DMS153 treated with DMSO at 0.1 percent for 48 hours (cell line): ENCODE results near the gene CCDC78.
"Not testable (repeated sequence)": the region's sequence is repeated elsewhere in the genome, so short reads cannot be mapped to it uniquely, and the experiment has no call there.

Source experiments
- DNase-seq: peaks from one replicate; lab custom pipeline; 2025; ENCODE audit not compliant: unreplicated experiment; lab: John Stamatoyannopoulos, UW

CCDC78 gene

GRCh38 chr16:694863-695354 lies 31.3 kb downstream of the CCDC78 start:
- no peak for DNase-seq

GRCh38 chr16:694187-694862 lies 31.9 kb downstream of the CCDC78 start:
- no peak for DNase-seq

DNA sequence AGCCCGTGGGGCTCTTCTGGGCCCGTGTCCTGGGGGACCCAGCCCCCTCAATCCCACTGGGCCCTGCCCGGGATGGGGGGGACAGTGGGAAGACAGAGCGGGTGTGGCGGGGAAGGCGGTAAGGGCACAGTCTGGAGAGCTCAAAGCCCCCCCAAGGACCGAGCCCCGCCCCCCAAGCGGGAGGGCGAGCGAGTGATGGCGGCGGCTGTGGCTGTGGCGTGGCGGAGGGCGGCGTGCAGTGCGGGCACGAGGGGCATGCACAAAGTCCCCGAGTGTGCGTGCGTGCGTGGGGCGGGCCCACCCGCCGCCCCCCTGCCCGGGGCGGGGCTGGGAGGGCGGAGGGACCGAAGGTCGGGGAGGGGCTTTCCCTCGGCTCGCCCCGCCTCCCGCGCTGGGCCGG lies 32.5 kb downstream of the CCDC78 start:
- DNase-seq, result no peak

GRCh38 chr16:693364-693763 lies 32.9 kb downstream of the CCDC78 start:
- no peak for DNase-seq

- no peak for DNase-seq
These were observed 33.7 kb downstream of the CCDC78 start for GRCh38 chr16:692356-693108.

- not testable (repeated sequence) for DNase-seq
These were observed 35.0 kb downstream of the CCDC78 start for GRCh38 chr16:691242-691641.

DNA sequence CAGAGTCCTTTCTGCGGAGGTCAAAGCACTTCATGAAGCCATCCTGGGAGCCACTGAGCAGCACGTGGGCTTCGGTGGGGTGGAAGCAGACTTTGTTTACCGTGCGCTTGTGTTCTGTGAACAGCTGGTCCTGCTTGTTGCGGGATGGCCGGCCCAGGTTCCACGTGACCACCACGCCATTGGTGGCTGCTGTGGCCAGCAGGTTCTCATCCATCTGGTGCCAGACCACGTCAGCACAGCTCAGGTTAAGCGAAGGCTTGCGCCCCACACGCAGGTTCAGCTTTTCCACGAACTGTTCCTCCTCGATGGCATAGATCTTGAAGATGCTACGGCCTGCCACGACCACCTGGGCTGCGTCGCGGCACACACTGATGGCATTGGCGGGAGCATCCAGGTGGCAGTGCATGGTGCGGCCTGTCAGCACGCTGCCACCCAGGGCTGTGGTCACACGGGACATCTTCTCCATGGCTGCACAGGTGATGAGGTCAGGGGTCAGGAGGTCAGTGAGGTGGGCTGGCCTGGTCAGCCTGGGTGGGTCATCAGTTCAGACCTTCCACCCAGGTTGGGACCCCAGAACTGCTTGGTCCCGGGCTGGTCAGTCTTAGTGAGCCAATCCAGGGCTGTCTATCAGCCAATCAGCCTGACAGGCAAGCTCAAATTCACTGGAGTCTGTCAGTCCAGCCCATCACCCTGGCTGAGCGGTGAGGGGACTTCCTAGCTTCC lies 36.9 kb downstream of the CCDC78 start:
- no peak for DNase-seq

DNA sequence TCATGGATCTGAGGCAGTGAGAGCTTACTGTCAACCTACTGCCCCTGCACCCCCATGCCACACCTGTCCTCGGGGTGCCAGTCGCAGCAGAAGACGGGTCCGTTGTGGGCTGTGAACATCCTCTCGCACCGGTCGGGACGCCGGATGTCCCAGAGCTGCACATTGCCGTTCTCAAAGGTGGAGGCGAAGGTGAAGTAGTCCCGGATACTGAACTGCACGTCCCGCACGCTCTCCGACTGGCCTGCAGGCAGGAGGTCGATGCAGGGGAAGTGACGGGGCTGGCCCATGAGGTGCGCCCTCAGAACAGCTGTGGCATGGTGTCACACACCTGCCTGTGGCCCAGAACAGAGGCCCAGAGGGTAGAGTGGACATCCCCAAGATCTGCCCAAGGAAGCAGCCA lies 38.7 kb downstream of the CCDC78 start:
- DNase-seq, result no peak

- DNase-seq, result no peak
These were observed 39.6 kb downstream of the CCDC78 start for GRCh38 chr16:686459-687260.

- peak; percentile 12 for DNase-seq
These were observed 40.3 kb downstream of the CCDC78 start for GRCh38 chr16:685967-686366.

DNA sequence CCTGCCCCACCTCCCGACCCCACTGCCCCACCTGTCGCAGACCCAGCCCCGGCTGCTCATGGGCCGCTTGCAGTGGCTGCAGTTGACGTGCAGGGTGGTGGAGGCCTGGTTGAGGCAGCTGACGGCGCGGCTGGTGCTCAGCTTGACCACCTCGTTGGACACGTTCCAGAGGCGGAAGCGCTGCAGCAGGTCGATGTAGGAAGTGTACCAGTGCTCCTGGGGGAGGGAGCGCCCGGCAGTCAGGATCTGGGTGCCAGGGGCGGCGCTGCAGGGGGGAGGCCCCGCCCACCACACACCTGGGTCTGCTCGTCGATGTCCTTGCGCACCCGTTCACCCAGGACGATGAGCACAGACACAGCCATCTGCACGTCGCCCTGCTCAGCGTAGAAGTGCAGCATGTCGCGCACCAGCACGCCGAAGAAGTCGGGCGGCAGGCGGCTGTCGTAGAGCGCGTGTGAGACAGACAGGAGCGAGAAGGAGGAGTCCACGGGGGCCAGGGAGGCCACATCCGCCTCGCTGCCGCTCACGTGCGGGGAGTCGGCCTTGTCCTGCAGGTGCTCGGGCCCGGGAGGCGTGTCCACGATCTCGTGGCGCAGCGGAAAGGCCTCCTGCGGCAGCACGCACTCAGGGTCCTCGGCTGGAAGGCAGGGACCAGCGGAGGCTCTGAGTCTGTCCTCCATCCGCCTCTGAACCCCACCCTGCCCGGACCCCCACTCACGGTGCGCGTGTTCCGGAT lies 41.1 kb downstream of the CCDC78 start:
- DNase-seq, result peak; percentile 82

DNA sequence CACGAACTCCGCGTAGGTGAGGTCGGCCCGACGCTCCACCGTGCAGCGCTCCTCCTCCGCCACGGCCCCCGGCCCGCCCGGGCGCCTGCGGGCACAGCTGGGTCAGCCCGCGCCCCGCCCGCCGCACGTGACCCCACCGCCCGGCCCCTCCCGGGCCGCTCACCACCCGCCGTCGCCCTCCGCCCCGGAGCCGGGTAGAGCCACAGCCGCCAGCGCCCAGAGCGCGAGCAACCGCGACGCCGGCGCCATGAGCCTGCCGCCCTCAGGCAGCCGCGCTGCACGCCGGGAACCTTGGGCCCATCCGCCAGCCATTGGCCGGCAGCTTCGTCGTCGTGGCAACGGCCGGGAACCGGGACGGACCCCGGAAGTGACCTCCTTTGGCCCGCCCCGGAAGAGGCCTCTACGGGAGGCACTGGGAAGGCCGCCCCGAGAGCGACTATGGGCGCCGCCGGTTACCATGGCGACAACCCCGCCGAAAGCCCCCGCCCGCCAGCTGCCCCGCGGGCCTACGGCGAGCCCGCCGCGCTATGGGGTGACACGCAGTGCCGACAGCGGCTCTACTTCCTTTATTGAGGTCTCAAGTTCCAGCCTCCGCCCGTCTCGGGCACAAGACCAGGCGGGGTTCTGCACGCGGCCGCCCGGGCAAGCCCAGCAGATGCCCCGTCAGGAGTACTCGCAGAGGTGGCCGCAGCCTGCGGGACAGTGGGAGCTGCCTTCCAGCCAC lies 42.0 kb downstream of the CCDC78 start, which contains the start of gene JMJD8:
JMJD8 (minus strand) TSS at position 264 of the 724 bp plus-strand sequence; CDS start at position 249, 15 bp downstream.
- DNase-seq, result peak; percentile 90

DNA sequence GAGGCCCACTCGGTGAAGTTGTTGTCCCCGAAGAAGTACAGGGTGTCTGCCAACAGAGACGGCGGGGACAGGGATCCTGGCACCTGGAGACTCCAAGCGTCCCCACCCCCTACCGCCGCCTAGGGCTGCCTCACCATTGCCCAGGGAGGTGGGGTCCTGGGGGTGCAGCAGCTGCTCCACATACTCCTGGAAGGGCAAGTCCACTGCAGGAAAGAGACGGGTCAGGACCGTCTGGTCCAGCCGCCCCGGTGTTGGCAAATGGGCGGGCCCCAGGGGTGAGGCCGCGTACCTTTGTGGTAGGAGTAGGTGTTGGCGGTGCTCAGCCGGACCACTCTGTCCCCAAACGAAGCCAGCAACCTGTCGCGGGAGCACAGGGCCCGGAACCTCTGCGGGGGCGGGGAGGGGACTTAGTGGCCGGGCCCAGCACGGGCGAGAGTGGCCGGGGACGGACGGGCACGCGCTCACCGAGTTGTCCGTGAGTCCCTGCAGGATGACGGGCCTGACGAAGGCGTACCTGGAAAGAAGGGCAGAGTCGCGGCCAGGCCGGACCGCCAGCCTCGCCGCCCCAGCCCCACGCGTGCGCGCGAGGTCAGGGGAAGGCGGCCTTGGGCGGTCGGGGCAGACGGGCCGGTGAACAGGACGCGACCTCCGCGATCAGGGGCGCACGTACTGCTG lies 42.7 kb downstream of the CCDC78 start:
- DNase-seq, result no peak

GRCh38 chr16:682493-683395 lies 43.5 kb downstream of the CCDC78 start:
- no peak for DNase-seq

DNA sequence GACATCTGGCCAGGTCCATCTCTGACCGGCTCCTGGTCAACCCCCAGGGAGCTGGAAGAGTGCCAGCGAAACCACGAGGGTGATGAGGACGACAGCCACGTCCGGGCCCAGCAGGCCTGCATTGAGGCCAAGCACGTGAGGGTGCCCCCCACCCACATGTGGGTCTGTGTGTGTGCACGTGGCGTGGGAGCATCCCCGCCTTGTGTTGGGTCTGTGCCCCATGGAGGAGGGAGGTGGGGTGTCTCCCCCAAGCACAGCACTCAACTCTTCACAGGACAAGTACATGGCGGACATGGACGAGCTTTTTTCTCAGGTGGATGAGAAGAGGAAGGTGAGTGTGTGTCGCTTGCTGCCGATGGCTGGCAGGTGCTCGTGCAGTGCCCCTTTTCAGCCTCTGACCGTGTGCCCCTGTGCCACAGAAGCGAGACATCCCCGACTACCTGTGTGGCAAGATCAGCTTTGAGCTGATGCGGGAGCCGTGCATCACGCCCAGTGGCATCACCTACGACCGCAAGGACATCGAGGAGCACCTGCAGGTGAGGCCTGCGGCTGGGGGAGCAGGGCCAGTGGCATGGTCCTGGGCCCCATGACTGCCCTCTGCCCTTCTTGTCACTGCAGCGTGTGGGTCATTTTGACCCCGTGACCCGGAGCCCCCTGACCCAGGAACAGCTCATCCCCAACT lies 44.4 kb downstream of the CCDC78 start:
- DNase-seq, result no peak

DNA sequence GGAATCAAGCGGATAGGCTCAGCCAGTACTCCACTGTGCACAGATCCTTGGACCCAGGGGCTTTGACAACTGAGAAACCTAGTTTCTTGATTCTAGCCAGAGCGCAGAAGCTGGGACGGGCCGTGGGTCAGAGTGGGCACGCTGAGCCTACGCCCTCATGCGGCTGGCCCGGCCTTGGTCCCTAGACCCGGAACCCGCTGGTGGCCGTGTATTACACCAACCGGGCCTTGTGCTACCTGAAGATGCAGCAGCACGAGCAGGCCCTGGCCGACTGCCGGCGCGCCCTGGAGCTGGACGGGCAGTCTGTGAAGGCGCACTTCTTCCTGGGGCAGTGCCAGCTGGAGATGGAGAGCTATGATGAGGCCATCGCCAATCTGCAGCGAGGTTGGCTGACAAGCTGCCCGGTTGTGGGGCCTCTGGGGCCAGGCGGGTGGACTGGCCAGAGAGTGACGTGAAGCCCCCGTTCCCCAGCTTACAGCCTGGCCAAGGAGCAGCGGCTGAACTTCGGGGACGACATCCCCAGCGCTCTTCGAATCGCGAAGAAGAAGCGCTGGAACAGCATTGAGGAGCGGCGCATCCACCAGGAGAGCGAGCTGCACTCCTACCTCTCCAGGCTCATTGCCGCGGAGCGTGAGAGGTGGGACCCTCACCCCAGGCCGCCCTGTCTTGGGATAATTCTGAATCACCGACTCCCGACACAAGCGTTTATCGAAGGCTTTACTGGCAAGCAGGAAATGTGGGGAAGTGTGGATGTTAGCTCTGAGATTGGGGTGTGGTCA lies 45.1 kb downstream of the CCDC78 start:
- no peak for DNase-seq

DNA sequence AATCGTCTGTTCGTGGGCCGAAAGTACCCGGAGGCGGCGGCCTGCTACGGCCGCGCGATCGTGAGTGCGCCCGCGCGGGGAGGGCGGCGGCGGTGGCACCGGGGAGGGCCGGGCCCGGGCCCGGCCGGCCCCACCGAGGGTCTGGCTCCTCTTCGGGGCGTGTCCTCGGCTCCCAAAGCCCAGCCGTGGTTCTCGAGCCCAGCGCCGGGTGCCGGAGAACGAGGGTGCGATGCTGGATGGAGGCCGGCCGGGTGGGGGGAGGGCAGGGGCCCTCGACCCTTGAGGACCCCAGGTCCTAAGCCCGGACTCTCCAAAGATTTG lies 45.7 kb downstream of the CCDC78 start:
- DNase-seq, result no peak
